ENCODE results near the gene SIGLECL1. TPM values are rescaled to one million over a fixed set of nuclear protein-coding genes. Genes with fewer than 3 reads are reported as not detected.

SIGLECL1 gene
- polyA plus RNA-seq, 10 donors = not detected

GRCh38 chr19:51252306-51253079, 1.6 kb downstream of the SIGLECL1 start:
- DNase-seq = no peak

GRCh38 chr19:51253088-51253806, 2.4 kb downstream of the SIGLECL1 start:
- DNase-seq = no peak

GRCh38 chr19:51256155-51256625, 5.3 kb downstream of the SIGLECL1 start:
- DNase-seq = no peak

- no peak for DNase-seq
Observed at GRCh38 chr19:51257471-51257870, 6.6 kb downstream of the SIGLECL1 start.

GRCh38 chr19:51258165-51259160, 7.6 kb downstream of the SIGLECL1 start:
- DNase-seq = no peak

GRCh38 chr19:51259348-51260245, 8.7 kb downstream of the SIGLECL1 start:
- peak; percentile 15 to 42 (median 23) for DNase-seq

GRCh38 chr19:51263808-51264207, 12.9 kb downstream of the SIGLECL1 start:
- DNase-seq = no peak

GRCh38 chr19:51271067-51271466, 20.2 kb downstream of the SIGLECL1 start:
- DNase-seq = no peak

GRCh38 chr19:51272183-51272810, 21.4 kb downstream of the SIGLECL1 start:
- DNase-seq = no peak

GRCh38 chr19:51274049-51274770, 23.3 kb downstream of the SIGLECL1 start:
- no peak for DNase-seq

- DNase-seq = no peak
Observed at GRCh38 chr19:51277112-51277511, 26.2 kb downstream of the SIGLECL1 start.

- DNase-seq = no peak
Observed at GRCh38 chr19:51282335-51282734, 31.5 kb downstream of the SIGLECL1 start.

GRCh38 chr19:51285682-51286081, 34.8 kb downstream of the SIGLECL1 start:
- no peak for DNase-seq

GRCh38 chr19:51289635-51290034, 38.8 kb downstream of the SIGLECL1 start:
- DNase-seq = no peak

GRCh38 chr19:51292971-51293370, 42.1 kb downstream of the SIGLECL1 start:
- DNase-seq = peak in 2 of 3 donors; percentile 1 to 8

GRCh38 chr19:51293571-51294210, 42.8 kb downstream of the SIGLECL1 start:
- DNase-seq = no peak

GRCh38 chr19:51294211-51294976, 43.5 kb downstream of the SIGLECL1 start:
- DNase-seq = no peak

- DNase-seq = no peak
Observed at GRCh38 chr19:51294977-51295375, 44.1 kb downstream of the SIGLECL1 start.
